COLO829 (cell line): ENCODE results near the gene ARMC12.
"Not testable (repeated sequence)": the region's sequence is repeated elsewhere in the genome, so short reads cannot be mapped to it uniquely, and the experiment has no call there.

Experiments used
- DNase-seq: peaks from one replicate; pipeline ENCODE4 v3.0.0; 2012; ENCODE audit warnings: low spot score

ARMC12 gene

GRCh38 chr6:35736982-35737412 is at the start of gene ARMC12:
Gene ARMC12, plus strand, starts transcription at chr6:35737032. Its CDS starts 77 bp downstream, at chr6:35737109.
- no peak for DNase-seq

GRCh38 chr6:35687658-35688604 is 48.9 kb upstream of the ARMC12 start:
- DNase-seq: no peak

- peak; percentile 75 for DNase-seq
Observed at GRCh38 chr6:35688605-35689322, 48.1 kb upstream of the ARMC12 start, which contains the start of gene FKBP5. Gene FKBP5, minus strand, starts transcription at chr6:35688915. Its CDS starts 46,091 bp downstream, at chr6:35642824.

GRCh38 chr6:35690006-35690405 is 46.8 kb upstream of the ARMC12 start:
- DNase-seq: not testable (repeated sequence)

GRCh38 chr6:35690484-35690883 is 46.3 kb upstream of the ARMC12 start:
- no peak for DNase-seq

GRCh38 chr6:35691027-35691824 is 45.6 kb upstream of the ARMC12 start:
- DNase-seq: no peak

- peak; percentile 52 for DNase-seq
Observed at GRCh38 chr6:35694462-35694861, 42.4 kb upstream of the ARMC12 start.

- DNase-seq: not testable (repeated sequence)
Observed at GRCh38 chr6:35698430-35698829, 38.4 kb upstream of the ARMC12 start.

GRCh38 chr6:35698858-35699257 is 38.0 kb upstream of the ARMC12 start:
- no peak for DNase-seq

GRCh38 chr6:35703554-35703953 is 33.3 kb upstream of the ARMC12 start:
- DNase-seq: no peak

GRCh38 chr6:35706468-35706867 is 30.4 kb upstream of the ARMC12 start:
- DNase-seq: no peak

GRCh38 chr6:35707714-35708407 is 29.0 kb upstream of the ARMC12 start:
- no peak for DNase-seq

- no peak for DNase-seq
Observed at GRCh38 chr6:35708585-35708984, 28.2 kb upstream of the ARMC12 start.

- DNase-seq: no peak
Observed at GRCh38 chr6:35710241-35710847, 26.5 kb upstream of the ARMC12 start.

- no peak for DNase-seq
Observed at GRCh38 chr6:35711731-35712130, 25.1 kb upstream of the ARMC12 start.

GRCh38 chr6:35713006-35713767 is 23.6 kb upstream of the ARMC12 start:
- DNase-seq: no peak

GRCh38 chr6:35716798-35717197 is 20.0 kb upstream of the ARMC12 start:
- no peak for DNase-seq

GRCh38 chr6:35717449-35718374 is 19.1 kb upstream of the ARMC12 start:
- DNase-seq: no peak

- no peak for DNase-seq
Observed at GRCh38 chr6:35718375-35718736, 18.5 kb upstream of the ARMC12 start.
